Transverse colon (tissue), 3 donors: ENCODE results near the gene GSTO1.

Source experiments
- POLR2A ChIP-seq: fragments of 450-650 bp; IDR thresholded peaks from one replicate; pipeline ENCODE4 v1.6.1; 2016; ENCODE audit warnings: antibody characterized with exemption, mild to moderate bottlenecking, moderate library complexity
- TF ChIP-seq, protein P1 (sequence below), 5 experiments: fragments of 200-600 bp in 3 of 5; fragments of 450-650 bp in 2 of 5; sonication (generic) in 3 of 5; IDR thresholded peaks; 1 replicate in 2 of 5; 2 replicates in 3 of 5; pipeline ENCODE4 v1.5.1; 2016 to 2017; ENCODE audit warnings: antibody characterized with exemption in 5 of 5, inconsistent platforms in 3 of 5, mild to moderate bottlenecking in 2 of 5, moderate library complexity in 1 of 5

DNA sequence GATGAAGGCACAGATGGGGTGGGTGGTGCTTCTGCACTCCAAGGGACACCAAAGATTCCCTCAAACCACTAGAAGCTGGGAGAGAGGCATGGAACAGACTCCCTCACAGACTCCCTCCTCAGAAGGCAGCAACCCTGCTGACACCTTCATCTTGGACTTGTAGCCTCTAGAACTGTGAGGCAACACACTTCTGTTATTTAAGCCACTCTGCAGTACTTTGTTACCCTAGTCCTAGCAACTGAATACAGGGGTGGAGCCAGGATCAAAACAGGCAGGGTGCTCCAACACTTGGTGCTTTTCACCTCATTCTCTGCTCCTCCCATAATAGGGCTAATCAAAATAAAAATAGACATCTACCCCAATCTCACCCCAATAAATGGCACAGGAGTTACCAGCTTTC is 2.3 kb upstream of the GSTO1 start:
- TF ChIP-seq, protein P1, sequence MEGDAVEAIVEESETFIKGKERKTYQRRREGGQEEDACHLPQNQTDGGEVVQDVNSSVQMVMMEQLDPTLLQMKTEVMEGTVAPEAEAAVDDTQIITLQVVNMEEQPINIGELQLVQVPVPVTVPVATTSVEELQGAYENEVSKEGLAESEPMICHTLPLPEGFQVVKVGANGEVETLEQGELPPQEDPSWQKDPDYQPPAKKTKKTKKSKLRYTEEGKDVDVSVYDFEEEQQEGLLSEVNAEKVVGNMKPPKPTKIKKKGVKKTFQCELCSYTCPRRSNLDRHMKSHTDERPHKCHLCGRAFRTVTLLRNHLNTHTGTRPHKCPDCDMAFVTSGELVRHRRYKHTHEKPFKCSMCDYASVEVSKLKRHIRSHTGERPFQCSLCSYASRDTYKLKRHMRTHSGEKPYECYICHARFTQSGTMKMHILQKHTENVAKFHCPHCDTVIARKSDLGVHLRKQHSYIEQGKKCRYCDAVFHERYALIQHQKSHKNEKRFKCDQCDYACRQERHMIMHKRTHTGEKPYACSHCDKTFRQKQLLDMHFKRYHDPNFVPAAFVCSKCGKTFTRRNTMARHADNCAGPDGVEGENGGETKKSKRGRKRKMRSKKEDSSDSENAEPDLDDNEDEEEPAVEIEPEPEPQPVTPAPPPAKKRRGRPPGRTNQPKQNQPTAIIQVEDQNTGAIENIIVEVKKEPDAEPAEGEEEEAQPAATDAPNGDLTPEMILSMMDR (IDR thresholded peaks at IDR 0.05) = no peak
- TF ChIP-seq POLR2A = no peak
